Parathyroid adenoma (tissue), 2 donors: ENCODE measurements around the gene N4BP3.

Experiments
- H2AFZ ChIP-seq: fragments of 300-600 bp; sonication (generic); one replicate; pipeline ENCODE4 v1.7.0; 2017; ENCODE audit warnings: antibody characterized with exemption, mild to moderate bottlenecking
- H3K27ac ChIP-seq: fragments of 300-600 bp; sonication (generic); one replicate; pipeline ENCODE4 v1.7.0; 2017
- H3K27me3 ChIP-seq: fragments of 300-600 bp; sonication (generic); one replicate; pipeline ENCODE4 v1.7.0; 2017; ENCODE audit warnings: low read length; ENCODE audit not compliant: control insufficient read depth, insufficient read depth
- H3K36me3 ChIP-seq: fragments of 300-600 bp; sonication (generic); one replicate; pipeline ENCODE4 v1.7.0; 2017; ENCODE audit warnings: low read length; ENCODE audit not compliant: control insufficient read depth, insufficient read depth
- H3K4me1 ChIP-seq: fragments of 300-600 bp; sonication (generic); one replicate; pipeline ENCODE4 v1.7.0; 2017; ENCODE audit warnings: control low read depth
- H3K4me2 ChIP-seq: fragments of 300-600 bp; sonication (generic); one replicate; pipeline ENCODE4 v1.7.0; 2017; ENCODE audit warnings: low read length
- H3K4me3 ChIP-seq: fragments of 300-600 bp; sonication (generic); one replicate; pipeline ENCODE4 v1.7.0; 2017; ENCODE audit warnings: low read depth, low read length
- H3K79me2 ChIP-seq: fragments of 300-600 bp; sonication (generic); one replicate; pipeline ENCODE4 v1.7.0; 2017; ENCODE audit warnings: control low read depth
- H3K9ac ChIP-seq: fragments of 300-600 bp; sonication (generic); one replicate; pipeline ENCODE4 v1.7.0; 2017; ENCODE audit warnings: mild to moderate bottlenecking
- H3K9me3 ChIP-seq: fragments of 300-600 bp; sonication (generic); one replicate; pipeline ENCODE4 v1.7.0; 2017; ENCODE audit warnings: low read length; ENCODE audit not compliant: control insufficient read depth
- CTCF ChIP-seq: fragments of 300-600 bp; sonication (generic); IDR thresholded peaks from one replicate; pipeline ENCODE4 v1.7.0; 2017; ENCODE audit warnings: antibody characterized with exemption, mild to moderate bottlenecking
- donor health status: primary hyperparathyroidism.

The N4BP3 gene

DNA sequence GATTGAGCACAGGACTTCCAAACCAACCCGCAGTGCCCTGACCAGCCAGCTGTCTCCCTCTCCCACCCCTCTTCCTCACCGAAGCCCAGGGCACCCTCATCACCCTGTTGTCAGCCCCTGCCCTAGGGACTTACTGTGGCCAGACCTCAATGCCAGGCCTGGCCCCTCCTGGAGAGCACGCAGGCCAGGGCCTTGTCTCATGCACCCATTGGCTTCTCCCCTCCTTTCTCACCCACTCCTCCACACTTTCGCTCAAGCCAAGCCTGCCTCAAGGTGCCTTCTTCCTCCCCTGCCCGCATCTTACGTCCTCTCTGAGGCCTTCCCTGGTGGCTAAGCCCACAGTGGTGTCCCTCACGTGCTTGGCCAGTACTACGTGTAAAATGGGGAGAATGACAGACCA is 33.3 kb upstream of the N4BP3 start:
- Histone ChIP-seq H3K9me3 (no peaks in the 10 kb centered on the region), H3K4me3 (no peak overlapping the region), H3K79me2 (no peaks in the 10 kb centered on the region), H3K27me3 (no peaks in the 10 kb centered on the region), H3K36me3 (no peaks in the 10 kb centered on the region), H2AFZ (no peak overlapping the region), H3K4me2 (no peak overlapping the region), H3K4me1 (peaks cover 3% of the 10 kb centered on the region), H3K27ac (no peak overlapping the region), H3K9ac (no peak overlapping the region)
- TF ChIP-seq CTCF: no peak

- Histone ChIP-seq H3K36me3 (no peaks in the 10 kb centered on the region), H3K9ac (no peak overlapping the region), H3K27ac (no peak overlapping the region), H3K79me2 (no peaks in the 10 kb centered on the region), H3K9me3 (no peaks in the 10 kb centered on the region), H3K4me2 (no peak overlapping the region), H3K27me3 (no peaks in the 10 kb centered on the region), H3K4me1 (peaks cover 3% of the 10 kb centered on the region), H3K4me3 (no peak overlapping the region), H2AFZ (no peak overlapping the region)
- no peak for TF ChIP-seq CTCF
These were observed 32.5 kb upstream of the N4BP3 start for GRCh38 chr5:178080618-178081410.

GRCh38 chr5:178081571-178082243 is 31.6 kb upstream of the N4BP3 start:
- H3K4me1 ChIP-seq: peaks cover 3% of the 10 kb centered on the region
- no peaks in the 10 kb centered on the region for H3K36me3 ChIP-seq
- no peak overlapping the region for H3K9ac ChIP-seq
- H3K27me3 ChIP-seq: no peaks in the 10 kb centered on the region
- no peak overlapping the region for H3K4me2 ChIP-seq
- H2AFZ ChIP-seq: no peak overlapping the region
- no peaks in the 10 kb centered on the region for H3K9me3 ChIP-seq
- no peak overlapping the region for H3K4me3 ChIP-seq
- no peak for TF ChIP-seq CTCF
- no peaks in the 10 kb centered on the region for H3K79me2 ChIP-seq
- H3K27ac ChIP-seq: no peak overlapping the region

DNA sequence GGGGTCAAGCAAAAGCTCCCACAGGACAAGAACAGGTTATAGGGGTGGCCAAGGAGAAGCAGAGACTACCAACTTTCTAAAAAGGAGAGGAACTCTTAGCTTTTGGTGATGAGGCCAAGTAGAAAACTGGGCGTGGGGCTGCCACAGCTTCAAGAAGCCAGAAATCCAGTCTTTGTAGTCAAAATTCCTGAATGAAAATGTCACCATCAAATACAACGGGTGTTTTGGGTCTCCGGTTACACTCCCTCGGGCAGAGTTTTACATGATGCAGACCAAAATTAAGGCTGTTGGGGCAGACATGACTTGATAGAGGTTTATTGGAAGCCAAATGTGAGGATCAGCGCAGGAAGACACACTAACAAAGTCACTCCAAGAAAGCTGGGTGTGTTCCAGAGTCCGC is 29.4 kb upstream of the N4BP3 start:
- H3K27me3 ChIP-seq: no peaks in the 10 kb centered on the region
- TF ChIP-seq CTCF: no peak

More for the DNA sequence above, 29.4 kb upstream of the N4BP3 start:
- no peaks in the 10 kb centered on the region for H3K9me3 ChIP-seq
- no peaks in the 10 kb centered on the region for H3K79me2 ChIP-seq
- no peak overlapping the region for H3K4me3 ChIP-seq
- no peak overlapping the region for H2AFZ ChIP-seq
- peaks cover 3% of the 10 kb centered on the region for H3K4me1 ChIP-seq
- H3K36me3 ChIP-seq: no peaks in the 10 kb centered on the region
- no peak overlapping the region for H3K4me2 ChIP-seq
- no peak overlapping the region for H3K27ac ChIP-seq
- H3K9ac ChIP-seq: no peak overlapping the region
